Calu3 (cell line): Measurements from ENCODE around the gene ETF1. TPM values are rescaled to one million over a fixed set of nuclear protein-coding genes. Genes with fewer than 3 reads are reported as not detected.

Source experiments
- BruUV-seq: library from RNA; stranded (reverse); fragments of 400-500 nt; replicated peaks from 2 replicates; lab custom pipeline; 2021; lab: Mats Ljungman, UMichigan
- CTCF ChIA-PET: fragments of 300-600 bp; sonication (Branson Sonifier 250); formaldehyde crosslinking; loops from one replicate; lab custom pipeline; 2022; ENCODE audit warnings: antibody characterized with exemption; lab: Charles Lee
- DNase-seq: peaks from one replicate; pipeline ENCODE4 v3.0.0; 2022
- H3K27ac Mint-ChIP-seq: one replicate; pipeline ENCODE4 v1.8.0; 2022; ENCODE audit warnings: mixed read lengths; ENCODE audit not compliant: unreplicated experiment
- H3K27me3 Mint-ChIP-seq: one replicate; pipeline ENCODE4 v1.8.0; 2022; ENCODE audit warnings: mixed read lengths; ENCODE audit not compliant: unreplicated experiment
- H3K36me3 Mint-ChIP-seq: one replicate; pipeline ENCODE4 v1.8.0; 2022; ENCODE audit warnings: mild to moderate bottlenecking, moderate library complexity, mixed read lengths; ENCODE audit not compliant: insufficient read depth, unreplicated experiment
- H3K4me1 Mint-ChIP-seq: one replicate; pipeline ENCODE4 v1.8.0; 2022; ENCODE audit warnings: mild to moderate bottlenecking, low read depth, mixed read lengths; ENCODE audit not compliant: unreplicated experiment
- H3K4me3 Mint-ChIP-seq: one replicate; pipeline ENCODE4 v1.8.0; 2022; ENCODE audit warnings: mild to moderate bottlenecking, low read depth, moderate library complexity, mixed read lengths; ENCODE audit not compliant: unreplicated experiment
- H3K9me3 Mint-ChIP-seq: one replicate; pipeline ENCODE4 v1.8.0; 2022; ENCODE audit warnings: low read depth, mixed read lengths; ENCODE audit not compliant: unreplicated experiment
- intact Hi-C: fragments of 100-400 bp; cut with micrococcal nuclease; formaldehyde crosslinking; loops from one replicate; pipeline ENCODE4 v1.10.0; 2022; ENCODE audit not compliant: unreplicated experiment
- total RNA-seq: library from RNA; stranded (reverse); gene quantifications from 2 replicates; pipeline ENCODE4 v1.2.3, GENCODE V29; 2022
- TF ChIP-seq, protein P1 (sequence below): fragments of 200-600 bp; IDR thresholded peaks from one replicate; pipeline ENCODE4 v1.8.0; 2022; ENCODE audit warnings: antibody characterized with exemption; ENCODE audit not compliant: unreplicated experiment

ETF1 gene
- total RNA-seq, 1 experiment from 2014 or later = 164 TPM

DNA sequence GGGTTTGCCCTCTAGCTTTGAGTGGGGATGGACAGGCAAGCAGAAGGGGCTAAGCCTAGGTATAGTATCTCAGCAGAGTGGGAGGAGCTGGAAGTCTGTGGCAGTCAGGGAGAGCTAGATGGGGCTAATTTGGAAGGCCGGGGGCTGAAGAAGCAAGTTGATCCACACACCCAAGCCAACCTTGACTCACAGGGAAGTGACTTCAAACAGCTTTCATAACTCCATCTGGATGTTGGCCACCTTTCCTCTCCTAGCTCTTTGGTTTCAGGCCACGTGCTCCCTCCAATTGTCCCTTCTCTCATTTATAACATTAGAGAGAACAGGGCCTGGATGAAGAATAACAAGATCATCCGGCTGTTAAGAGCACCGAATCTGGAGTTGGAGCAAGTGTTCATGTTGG, 40.9 kb downstream of the ETF1 start:
- Mint-ChIP-seq H3K27ac (no peak overlapping the region), H3K4me3 (no peak overlapping the region), H3K36me3 (peaks cover 12% of the 10 kb centered on the region), H3K9me3 (no peaks in the 10 kb centered on the region), H3K4me1 (no peaks in the 10 kb centered on the region), H3K27me3 (no peaks in the 10 kb centered on the region)
- TF ChIP-seq, protein P1, sequence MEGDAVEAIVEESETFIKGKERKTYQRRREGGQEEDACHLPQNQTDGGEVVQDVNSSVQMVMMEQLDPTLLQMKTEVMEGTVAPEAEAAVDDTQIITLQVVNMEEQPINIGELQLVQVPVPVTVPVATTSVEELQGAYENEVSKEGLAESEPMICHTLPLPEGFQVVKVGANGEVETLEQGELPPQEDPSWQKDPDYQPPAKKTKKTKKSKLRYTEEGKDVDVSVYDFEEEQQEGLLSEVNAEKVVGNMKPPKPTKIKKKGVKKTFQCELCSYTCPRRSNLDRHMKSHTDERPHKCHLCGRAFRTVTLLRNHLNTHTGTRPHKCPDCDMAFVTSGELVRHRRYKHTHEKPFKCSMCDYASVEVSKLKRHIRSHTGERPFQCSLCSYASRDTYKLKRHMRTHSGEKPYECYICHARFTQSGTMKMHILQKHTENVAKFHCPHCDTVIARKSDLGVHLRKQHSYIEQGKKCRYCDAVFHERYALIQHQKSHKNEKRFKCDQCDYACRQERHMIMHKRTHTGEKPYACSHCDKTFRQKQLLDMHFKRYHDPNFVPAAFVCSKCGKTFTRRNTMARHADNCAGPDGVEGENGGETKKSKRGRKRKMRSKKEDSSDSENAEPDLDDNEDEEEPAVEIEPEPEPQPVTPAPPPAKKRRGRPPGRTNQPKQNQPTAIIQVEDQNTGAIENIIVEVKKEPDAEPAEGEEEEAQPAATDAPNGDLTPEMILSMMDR = no peak
- no peak for DNase-seq
- intact Hi-C loops = loop anchor here (2.0 to 5.0 kb wide), 2 partner anchors 35 to 321 kb away; partner anchors contain the start of gene EGR1
- CTCF ChIA-PET = interaction anchor here (2.3 to 4.0 kb wide), 2 partner anchors 38 to 52 kb away, joined by 35 to 46 read pairs; partner anchors contain the start of gene EGR1
- no TSS peak for BruUV-seq

GRCh38 chr5:138498376-138498775, 44.7 kb downstream of the ETF1 start:
- intact Hi-C loops = no loop called here
- CTCF ChIA-PET = no interaction called here
- no peak for DNase-seq
- TF ChIP-seq, protein P1 = no peak
- H3K27ac Mint-ChIP-seq = no peak overlapping the region
- H3K4me1 Mint-ChIP-seq = peaks cover 5% of the 10 kb centered on the region
- H3K4me3 Mint-ChIP-seq = no peak overlapping the region
- H3K27me3 Mint-ChIP-seq = no peaks in the 10 kb centered on the region
- no peaks in the 10 kb centered on the region for H3K9me3 Mint-ChIP-seq
- peaks cover 11% of the 10 kb centered on the region for H3K36me3 Mint-ChIP-seq
- BruUV-seq = no TSS peak

DNA sequence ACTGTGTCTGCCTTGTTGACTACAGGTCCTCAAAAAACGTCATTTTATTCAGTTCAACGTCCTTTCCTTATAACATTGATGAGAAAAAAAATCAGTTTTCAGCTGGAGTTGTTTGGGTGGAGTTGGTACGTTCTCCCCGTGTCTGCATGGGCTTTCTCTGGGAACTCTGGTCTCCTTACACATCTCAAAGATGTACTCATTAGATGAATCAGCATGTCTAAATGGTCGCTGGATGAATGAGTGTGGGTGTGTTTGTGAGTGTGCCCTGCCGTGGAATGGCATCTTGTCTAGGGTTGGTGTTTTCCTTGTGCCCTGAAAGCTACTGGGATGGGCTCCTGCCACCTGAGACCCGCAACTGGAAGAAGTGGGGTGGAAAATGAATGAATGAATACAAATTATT, 47.7 kb downstream of the ETF1 start:
- CTCF ChIA-PET = interaction anchor here (0.6 kb wide), 1 partner anchor 718 kb away, joined by 4 read pairs; no protein-coding TSS in a partner anchor
- no peaks in the 10 kb centered on the region for H3K9me3 Mint-ChIP-seq
- peaks cover 14% of the 10 kb centered on the region for H3K4me1 Mint-ChIP-seq
- H3K27ac Mint-ChIP-seq = no peak overlapping the region
- H3K4me3 Mint-ChIP-seq = no peak overlapping the region
- peaks cover 24% of the 10 kb centered on the region for H3K27me3 Mint-ChIP-seq
- H3K36me3 Mint-ChIP-seq = peaks cover 16% of the 10 kb centered on the region
- DNase-seq = no peak
- TF ChIP-seq, protein P1 = no peak
- BruUV-seq = no TSS peak
- intact Hi-C loops = no loop called here

DNA sequence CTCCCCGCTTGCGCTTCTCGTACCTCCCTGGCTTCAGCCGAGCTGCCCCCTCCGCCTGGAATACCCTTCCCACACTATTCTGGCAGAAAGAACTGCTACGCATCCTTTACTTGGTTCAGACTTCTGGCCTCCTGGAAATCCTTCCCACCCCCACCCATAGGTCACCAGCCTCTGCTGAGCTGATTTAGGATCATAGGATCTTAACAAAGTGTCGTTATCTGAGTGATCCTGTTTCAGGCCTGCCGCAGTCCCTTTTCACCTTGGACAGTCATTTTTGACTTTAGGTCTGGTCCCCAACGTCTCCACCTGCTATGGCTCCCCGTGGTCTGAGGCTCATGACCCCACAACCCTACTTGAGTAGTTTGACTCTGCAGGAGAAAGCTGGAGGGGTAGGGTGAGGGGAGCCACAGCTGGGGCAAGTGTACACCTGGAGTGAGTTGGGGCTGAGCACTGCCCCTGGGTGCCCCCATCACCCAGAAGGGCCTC, 50.4 kb downstream of the ETF1 start:
- Mint-ChIP-seq H3K9me3 (no peaks in the 10 kb centered on the region), H3K4me3 (peak overlapping the region; percentile 80), H3K4me1 (peaks cover 14% of the 10 kb centered on the region), H3K27ac (peak overlapping the region; percentile 79), H3K36me3 (peaks cover 16% of the 10 kb centered on the region), H3K27me3 (peaks cover 39% of the 10 kb centered on the region)
- no peak for DNase-seq
- intact Hi-C loops = no loop called here
- TF ChIP-seq, protein P1 = no peak
- CTCF ChIA-PET = interaction anchor here (0.5 to 0.7 kb wide), 5 partner anchors 13 to 622 kb away, joined by 3 to 11 read pairs (median 3); no protein-coding TSS in a partner anchor
- no TSS peak for BruUV-seq
